Neural progenitor cell (in vitro differentiated cells): ENCODE results near the gene SH2D3A. TPM values are rescaled to one million over a fixed set of nuclear protein-coding genes. Genes with fewer than 3 reads are reported as not detected.

ENCODE experiments used
- DNase-seq: peaks from one replicate; pipeline ENCODE4 v3.0.0-alpha.2; 2016; ENCODE audit warnings: low spot score
- H2AFZ ChIP-seq: fragments of 200-600 bp; sonication (generic); replicated peaks from 2 replicates; pipeline ENCODE4 v1.6.1; 2016; ENCODE audit warnings: antibody characterized with exemption
- H3F3A ChIP-seq: fragments of 200-600 bp; sonication (generic); 2 replicates; pipeline ENCODE4 v1.6.1; 2016; ENCODE audit warnings: antibody characterized with exemption, low read depth
- H3K27ac ChIP-seq: fragments of 200-600 bp; sonication (generic); 2 replicates; pipeline ENCODE4 v1.5.1; 2016; ENCODE audit warnings: mild to moderate bottlenecking
- H3K27me3 ChIP-seq: fragments of 200-600 bp; sonication (generic); 2 replicates; pipeline ENCODE4 v1.6.1; 2016; ENCODE audit warnings: mild to moderate bottlenecking, moderate library complexity
- H3K36me3 ChIP-seq: fragments of 200-600 bp; sonication (generic); 2 replicates; pipeline ENCODE4 v1.5.1; 2016
- H3K4me1 ChIP-seq: fragments of 200-600 bp; sonication (generic); 2 replicates; pipeline ENCODE4 v1.6.1; 2016; ENCODE audit warnings: mixed run types
- H3K4me2 ChIP-seq: fragments of 200-600 bp; sonication (generic); 2 replicates; pipeline ENCODE4 v1.6.1; 2016
- H3K4me3 ChIP-seq: fragments of 200-600 bp; sonication (generic); 2 replicates; pipeline ENCODE4 v1.5.1; 2016
- H3K79me2 ChIP-seq: fragments of 200-600 bp; sonication (generic); 2 replicates; pipeline ENCODE4 v1.6.1; 2016; ENCODE audit warnings: low read depth
- H3K9ac ChIP-seq: fragments of 200-600 bp; sonication (generic); 2 replicates; pipeline ENCODE4 v1.6.1; 2016
- H3K9me3 ChIP-seq: fragments of 200-600 bp; sonication (generic); 2 replicates; pipeline ENCODE4 v1.5.1; 2016; ENCODE audit warnings: low read depth
- H4K20me1 ChIP-seq: fragments of 200-600 bp; sonication (generic); 2 replicates; pipeline ENCODE4 v1.6.1; 2016; ENCODE audit warnings: low read depth
- H3K27ac Mint-ChIP-seq: 3 replicates; pipeline ENCODE4 v1.8.0; 2021; ENCODE audit warnings: mixed read lengths
- H3K27me3 Mint-ChIP-seq: 2 replicates; pipeline ENCODE4 v1.8.0; 2022; ENCODE audit warnings: low read depth, mild to moderate bottlenecking, inconsistent platforms, moderate library complexity, mixed read lengths; ENCODE audit not compliant: insufficient read depth
- H3K36me3 Mint-ChIP-seq: 3 replicates; pipeline ENCODE4 v1.8.0; 2021; ENCODE audit warnings: mixed read lengths
- H3K4me1 Mint-ChIP-seq: 3 replicates; pipeline ENCODE4 v1.8.0; 2021; ENCODE audit warnings: mixed read lengths
- H3K4me3 Mint-ChIP-seq: 3 replicates; pipeline ENCODE4 v1.8.0; 2021; ENCODE audit warnings: mild to moderate bottlenecking, moderate library complexity, mixed read lengths
- H3K9me3 Mint-ChIP-seq: 3 replicates; pipeline ENCODE4 v1.8.0; 2020; ENCODE audit warnings: mixed read lengths
- CTCF ChIP-seq: fragments of 200-600 bp; sonication (generic); IDR thresholded peaks from 2 replicates; pipeline ENCODE4 v1.5.1; 2017; ENCODE audit warnings: antibody characterized with exemption, mild to moderate bottlenecking
- EZH2 ChIP-seq: fragments of 200-600 bp; sonication (generic); IDR thresholded peaks from 2 replicates; pipeline ENCODE4 v1.6.1; 2017; ENCODE audit warnings: antibody characterized with exemption, mild to moderate bottlenecking, moderate library complexity
- EZH2phosphoT487 ChIP-seq: fragments of 200-600 bp; sonication (generic); IDR thresholded peaks from 2 replicates; pipeline ENCODE4 v1.6.1; 2017; ENCODE audit warnings: antibody characterized with exemption
- total RNA-seq: library from RNA; depleted of rRNA; stranded (reverse); fragments of >200 nt; gene quantifications from 2 replicates; pipeline ENCODE4 v1.2.3, GENCODE V29; 2015; ENCODE audit warnings: low replicate concordance

Gene SH2D3A
- total RNA-seq, 1 donor from 2014 or later = 0.65 TPM

- H3K4me2 ChIP-seq = no peak overlapping the region
- H3K9ac ChIP-seq = no peak overlapping the region
- no peaks in the 10 kb centered on the region for H3K27me3 ChIP-seq
- no peaks in the 10 kb centered on the region for H4K20me1 ChIP-seq
- TF ChIP-seq EZH2phosphoT487 (no peak), EZH2 (no peak), CTCF (no peak)
- DNase-seq = no peak
- H3K27ac Mint-ChIP-seq = no peak overlapping the region
- no peaks in the 10 kb centered on the region for H3K4me1 Mint-ChIP-seq
- peaks cover 11% of the 10 kb centered on the region for H3K27me3 Mint-ChIP-seq
- no peaks in the 10 kb centered on the region for H3F3A ChIP-seq
- no peaks in the 10 kb centered on the region for H3K4me1 ChIP-seq
- no peak overlapping the region for H3K4me3 ChIP-seq
- H3K36me3 Mint-ChIP-seq = no peaks in the 10 kb centered on the region
- H3K79me2 ChIP-seq = no peaks in the 10 kb centered on the region
- H2AFZ ChIP-seq = no peak overlapping the region
- no peaks in the 10 kb centered on the region for H3K36me3 ChIP-seq
- H3K27ac ChIP-seq = no peak overlapping the region
- peaks cover 26% of the 10 kb centered on the region for H3K9me3 Mint-ChIP-seq
- H3K9me3 ChIP-seq = no peaks in the 10 kb centered on the region
- no peak overlapping the region for H3K4me3 Mint-ChIP-seq
Measured at GRCh38 chr19:6793973-6794372, 26.7 kb upstream of the SH2D3A start.

GRCh38 chr19:6793411-6793810, 26.2 kb upstream of the SH2D3A start:
- Histone ChIP-seq H3K27me3 (no peaks in the 10 kb centered on the region), H3K9ac (no peak overlapping the region), H3K9me3 (no peaks in the 10 kb centered on the region), H2AFZ (no peak overlapping the region), H3K27ac (no peak overlapping the region), H3K4me2 (no peak overlapping the region), H3F3A (no peaks in the 10 kb centered on the region), H3K4me1 (no peaks in the 10 kb centered on the region), H3K4me3 (no peak overlapping the region), H3K79me2 (no peaks in the 10 kb centered on the region), H4K20me1 (no peaks in the 10 kb centered on the region), H3K36me3 (no peaks in the 10 kb centered on the region)
- H3K4me3 Mint-ChIP-seq = no peak overlapping the region
- H3K36me3 Mint-ChIP-seq = no peaks in the 10 kb centered on the region
- H3K4me1 Mint-ChIP-seq = no peaks in the 10 kb centered on the region
- H3K27me3 Mint-ChIP-seq = peaks cover 11% of the 10 kb centered on the region
- H3K9me3 Mint-ChIP-seq = peaks cover 28% of the 10 kb centered on the region
- TF ChIP-seq EZH2phosphoT487 = no peak
- no peak for TF ChIP-seq CTCF
- TF ChIP-seq EZH2 = no peak
- H3K27ac Mint-ChIP-seq = no peak overlapping the region
- DNase-seq = no peak

DNA sequence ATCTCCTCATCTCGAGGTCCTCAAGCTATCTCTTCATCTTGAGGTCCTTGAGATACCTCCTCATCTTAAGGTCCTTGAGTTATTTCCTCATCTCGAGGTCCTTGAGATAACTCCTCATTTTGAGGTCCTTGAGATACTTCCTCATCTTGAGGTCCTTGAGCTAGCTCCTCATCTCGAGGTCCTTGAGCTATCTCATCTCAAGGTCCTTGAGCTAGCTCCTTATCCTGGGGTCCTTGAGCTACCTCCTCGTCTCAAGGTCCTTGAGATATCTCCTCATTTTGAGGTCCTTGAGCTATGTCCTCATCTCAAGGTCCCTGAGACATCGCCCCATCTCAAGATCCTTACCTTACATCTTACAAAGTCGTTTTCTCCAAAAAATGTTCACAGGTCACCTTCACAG, 24.0 kb upstream of the SH2D3A start:
- no peaks in the 10 kb centered on the region for H3K36me3 ChIP-seq
- Mint-ChIP-seq H3K27ac (no peak overlapping the region), H3K9me3 (peaks cover 28% of the 10 kb centered on the region), H3K4me3 (no peak overlapping the region), H3K36me3 (no peaks in the 10 kb centered on the region), H3K27me3 (peaks cover 8% of the 10 kb centered on the region), H3K4me1 (no peaks in the 10 kb centered on the region)
- H3K9me3 ChIP-seq = no peaks in the 10 kb centered on the region
- H3K79me2 ChIP-seq = no peaks in the 10 kb centered on the region
- no peaks in the 10 kb centered on the region for H3K27me3 ChIP-seq
- H3K4me2 ChIP-seq = no peak overlapping the region
- H3K4me3 ChIP-seq = no peak overlapping the region
- H4K20me1 ChIP-seq = no peaks in the 10 kb centered on the region
- H3F3A ChIP-seq = no peaks in the 10 kb centered on the region
- H3K27ac ChIP-seq = no peak overlapping the region
- H2AFZ ChIP-seq = no peak overlapping the region
- TF ChIP-seq EZH2 (no peak), EZH2phosphoT487 (no peak), CTCF (no peak)
- H3K9ac ChIP-seq = no peak overlapping the region
- no peak for DNase-seq
- no peaks in the 10 kb centered on the region for H3K4me1 ChIP-seq
